ENCODE measurements around the gene SLC11A2. TPM values are rescaled to one million over a fixed set of nuclear protein-coding genes. Genes with fewer than 3 reads are reported as not detected.

The SLC11A2 gene
- total and polyA plus RNA-seq, 2 of the 4 experiments (the other 2 are of a cell fraction), result 28.0 to 45.3 TPM

GRCh38 chr12:50949801-50950302 is 76.3 kb downstream of the SLC11A2 start:
- ChIA-PET CTCF (no interaction called here), POLR2A (ENCODE audit: unreplicated experiment) (no interaction called here)
- Histone ChIP-seq H3K9me3 (ENCODE audit: control insufficient read depth, insufficient read depth, low read length) (no peaks in the 10 kb centered on the region), H2BK5ac (ENCODE audit: low read depth, low read length, poor library complexity, severe bottlenecking) (no peak overlapping the region), H3K14ac (replicated peaks; ENCODE audit: low read depth, low read length) (no peak overlapping the region), H3K9me1 (ENCODE audit: insufficient read depth, low read length) (peaks cover 3% of the 10 kb centered on the region; the same call in 1 of the 2 replicates), H3K4me2 (ENCODE audit: low read depth, low read length) (no peak overlapping the region), H2BK15ac (ENCODE audit: low read depth, low read length) (no peak overlapping the region), H3K27ac (ENCODE audit: insufficient read depth, low read length) (no peak overlapping the region), H3K4ac (ENCODE audit: low read depth, low read length) (no peak overlapping the region), H4K20me1 (ENCODE audit: insufficient read depth, low read length) (no peaks in the 10 kb centered on the region), H2AK9ac (replicated peaks; ENCODE audit: low read depth, low read length, poor library complexity) (no peak overlapping the region), H2AK5ac (ENCODE audit: low read depth, low read length) (no peak overlapping the region), H3K4me1 (ENCODE audit: control insufficient read depth, insufficient read depth, low read length) (no peaks in the 10 kb centered on the region), H2BK20ac (ENCODE audit: low read depth, low read length) (no peak overlapping the region), H3K4me3 (ENCODE audit: insufficient read depth, low read depth, low read length) (no peak overlapping the region), H4K8ac (ENCODE audit: low read depth in 2 of 2, low read length in 2 of 2) (no peak overlapping the region), H3K36me3 (ENCODE audit: control insufficient read depth, insufficient read depth, low read length) (no peaks in the 10 kb centered on the region), H3K56ac (ENCODE audit: extremely low read depth, insufficient read depth, low read length) (no peak overlapping the region), H3K18ac (ENCODE audit: low read depth, low read length) (no peak overlapping the region), H4K5ac (ENCODE audit: low read depth, low read length) (no peak overlapping the region), H3K27me3 (ENCODE audit: control insufficient read depth, insufficient read depth, low read length) (no peaks in the 10 kb centered on the region), H3K79me1 (ENCODE audit: low read depth in 1 of 2, low read length in 2 of 2) (no peaks in the 10 kb centered on the region), H2BK120ac (ENCODE audit: low read depth, low read length) (no peak overlapping the region), H3K23ac (ENCODE audit: low read depth, low read length) (no peak overlapping the region), H4K91ac (ENCODE audit: insufficient read depth, low read depth, low read length) (no peak overlapping the region), H3K9ac (ENCODE audit: low read depth, low read length) (no peak overlapping the region), H2AFZ (replicated peaks; ENCODE audit: low read length, poor library complexity) (no peak overlapping the region)
- dilution Hi-C loops (cut with HindIII; ENCODE audit: low sequenced_read_pairs, unreplicated experiment), result no loop called here
- DNase-seq (no peak), ATAC-seq (ENCODE audit: low read depth) (no peak)
- WGBS, 2 experiments (ENCODE audit: extremely low coverage in 2 of 2, insufficient read length in 1 of 2), result no CpG with 5 or more reads among the region's 4 CpGs
- TF ChIP-seq NFE2L2 (IDR thresholded peaks at IDR 0.05; ENCODE audit: low read depth, low read length) (no peak), SMC3 (IDR thresholded peaks at IDR 0.05; ENCODE audit: low read depth, low read length) (no peak), MXI1 (IDR thresholded peaks at IDR 0.05; ENCODE audit: borderline replicate concordance, low read depth, low read length) (no peak), USF2 (IDR thresholded peaks at IDR 0.05; ENCODE audit: low read depth, low read length) (no peak), POLR2A (IDR thresholded peaks at IDR 0.05; ENCODE audit: low read depth, low read length) (no peak), ELK1 (IDR thresholded peaks at IDR 0.05; ENCODE audit: borderline replicate concordance, low read depth, low read length) (no peak), RFX5 (IDR thresholded peaks at IDR 0.05; ENCODE audit: low read depth, low read length) (no peak), CHD1 (IDR thresholded peaks at IDR 0.05; ENCODE audit: low read depth, low read length) (no peak), BHLHE40 (IDR thresholded peaks at IDR 0.05; ENCODE audit: low read depth, low read length) (no peak), FOS (IDR thresholded peaks at IDR 0.05; ENCODE audit: low read depth, low read length) (no peak), RAD21 (IDR thresholded peaks at IDR 0.05; ENCODE audit: low read length) (no peak)
- in situ Hi-C loops (cut with MboI; ENCODE audit: low sequenced_read_pairs), result no loop called here
- no TSS peak for BruUV-seq (replicated peaks)
- intact Hi-C loops (cut with micrococcal nuclease), result no loop called here
